DOHH2 (cell line): ENCODE measurements around the gene EIF5A.

Experiments
- H3F3A ChIP-seq: fragments of 200-600 bp; sonication (generic), shearing (Covaris generic); 2 replicates; pipeline ENCODE4 v1.6.0; 2016; ENCODE audit warnings: antibody characterized with exemption, mild to moderate bottlenecking; ENCODE audit not compliant: control insufficient read depth, insufficient read depth
- H3K27ac ChIP-seq: fragments of 200-600 bp; sonication (generic); 2 replicates; pipeline ENCODE4 v1.5.1; 2014; ENCODE audit warnings: low read depth, mild to moderate bottlenecking, low read length, moderate library complexity
- H3K27me3 ChIP-seq: fragments of 200-600 bp; sonication (generic); 2 replicates; pipeline ENCODE4 v1.6.1; 2014; ENCODE audit warnings: mild to moderate bottlenecking, low read length, mixed read lengths; ENCODE audit not compliant: control insufficient read depth
- H3K36me3 ChIP-seq: fragments of 200-600 bp; sonication (generic); 2 replicates; pipeline ENCODE4 v1.6.1; 2014; ENCODE audit warnings: mild to moderate bottlenecking, low read length, moderate library complexity, mixed read lengths; ENCODE audit not compliant: control insufficient read depth
- H3K4me1 ChIP-seq: fragments of 200-600 bp; sonication (generic); 2 replicates; pipeline ENCODE4 v1.6.1; 2014; ENCODE audit warnings: mild to moderate bottlenecking, low read length, mixed read lengths; ENCODE audit not compliant: control insufficient read depth
- H3K4me2 ChIP-seq: fragments of 200-600 bp; sonication (generic); 2 replicates; pipeline ENCODE4 v1.6.0; 2014; ENCODE audit warnings: mild to moderate bottlenecking, low read length, moderate library complexity
- H3K4me3 ChIP-seq: fragments of 200-600 bp; sonication (generic); 2 replicates; pipeline ENCODE4 v1.5.1; 2014; ENCODE audit warnings: mild to moderate bottlenecking, low read length, mixed read lengths
- H3K79me2 ChIP-seq: fragments of 200-600 bp; sonication (generic); 2 replicates; pipeline ENCODE4 v1.6.1; 2014; ENCODE audit warnings: mild to moderate bottlenecking, low read length, mixed read lengths; ENCODE audit not compliant: control insufficient read depth
- H3K9me2 ChIP-seq: fragments of 200-600 bp; sonication (generic); replicated peaks from 2 replicates; pipeline ENCODE4 v1.6.1; 2014; ENCODE audit warnings: mild to moderate bottlenecking, low read length, mixed read lengths; ENCODE audit not compliant: control insufficient read depth
- H3K9me3 ChIP-seq: fragments of 200-600 bp; sonication (generic); 2 replicates; pipeline ENCODE4 v1.6.1; 2014; ENCODE audit warnings: antibody characterized with exemption, low read length, mixed read lengths; ENCODE audit not compliant: control insufficient read depth, insufficient read depth
- H4K20me1 ChIP-seq: fragments of 200-600 bp; sonication (generic); 2 replicates; pipeline ENCODE4 v1.6.0; 2014; ENCODE audit warnings: low read depth, mild to moderate bottlenecking, antibody characterized with exemption, low read length, moderate library complexity; ENCODE audit not compliant: control insufficient read depth, insufficient read depth
- CTCF ChIP-seq: fragments of 200-600 bp; sonication (generic); IDR thresholded peaks from one replicate; pipeline ENCODE4 v1.5.1; 2014; ENCODE audit warnings: antibody characterized with exemption, mild to moderate bottlenecking, low read depth, low read length; ENCODE audit not compliant: poor library complexity, severe bottlenecking
- EZH2phosphoT487 ChIP-seq: fragments of 200-600 bp; sonication (generic); IDR thresholded peaks from 2 replicates; pipeline ENCODE4 v1.6.1; 2017; ENCODE audit warnings: borderline replicate concordance, mild to moderate bottlenecking, antibody characterized with exemption, low read length, moderate library complexity, mixed read lengths

The EIF5A gene

GRCh38 chr17:7326186-7326585 is 18.8 kb downstream of the EIF5A start:
- Histone ChIP-seq H3K4me1 (peaks cover 30% of the 10 kb centered on the region), H3K4me3 (no peak overlapping the region), H3F3A (peaks cover 5% of the 10 kb centered on the region), H3K9me3 (no peaks in the 10 kb centered on the region), H3K4me2 (no peak overlapping the region), H3K9me2 (no peaks in the 10 kb centered on the region), H3K27me3 (no peaks in the 10 kb centered on the region), H3K36me3 (peaks cover 59% of the 10 kb centered on the region), H3K79me2 (peaks cover 41% of the 10 kb centered on the region), H3K27ac (no peak overlapping the region), H4K20me1 (no peaks in the 10 kb centered on the region)
- TF ChIP-seq EZH2phosphoT487: no peak
- no peak for TF ChIP-seq CTCF

GRCh38 chr17:7327056-7327455 is 19.6 kb downstream of the EIF5A start:
- no peaks in the 10 kb centered on the region for H3K9me2 ChIP-seq
- H4K20me1 ChIP-seq: no peaks in the 10 kb centered on the region
- no peak overlapping the region for H3K27ac ChIP-seq
- H3K9me3 ChIP-seq: no peaks in the 10 kb centered on the region
- H3K4me3 ChIP-seq: no peak overlapping the region
- no peak for TF ChIP-seq EZH2phosphoT487
- TF ChIP-seq CTCF: no peak
- peaks cover 39% of the 10 kb centered on the region for H3K4me1 ChIP-seq
- H3K36me3 ChIP-seq: peaks cover 51% of the 10 kb centered on the region
- H3K4me2 ChIP-seq: peak overlapping the region; percentile 98; the same call in 1 of the 2 replicates
- peaks cover 41% of the 10 kb centered on the region for H3K79me2 ChIP-seq
- H3F3A ChIP-seq: peaks cover 5% of the 10 kb centered on the region
- no peaks in the 10 kb centered on the region for H3K27me3 ChIP-seq

- H3K9me3 ChIP-seq: no peaks in the 10 kb centered on the region
Observed at GRCh38 chr17:7327501-7327900, 20.1 kb downstream of the EIF5A start.

More at GRCh38 chr17:7327501-7327900, 20.1 kb downstream of the EIF5A start:
- Histone ChIP-seq H3K4me2 (peak overlapping the region; percentile 98), H3K27me3 (no peaks in the 10 kb centered on the region), H3K27ac (no peak overlapping the region), H3K4me3 (peak overlapping the region; percentile 100), H3F3A (peaks cover 8% of the 10 kb centered on the region), H3K79me2 (peaks cover 41% of the 10 kb centered on the region), H3K36me3 (peaks cover 46% of the 10 kb centered on the region), H4K20me1 (no peaks in the 10 kb centered on the region), H3K9me2 (no peaks in the 10 kb centered on the region), H3K4me1 (peaks cover 43% of the 10 kb centered on the region)
- no peak for TF ChIP-seq EZH2phosphoT487
- TF ChIP-seq CTCF: no peak
